Peyer's patch (tissue), 4 donors: ENCODE results near the gene SYNPO.

Experiments
- CTCF ChIP-seq, 6 experiments: fragments of 450-650 bp in 4 of 6; fragments of 200-600 bp in 2 of 6; sonication (generic) in 1 of 6; IDR thresholded peaks; one replicate each; pipeline ENCODE4 v1.5.1; 2017 to 2019; ENCODE audit warnings: antibody characterized with exemption in 6 of 6, mild to moderate bottlenecking in 3 of 6, moderate library complexity in 1 of 6
- POLR2A ChIP-seq, 2 donors: fragments of 450-650 bp; IDR thresholded peaks; one replicate each; pipeline ENCODE4 v1.5.1; 2017; ENCODE audit warnings: antibody characterized with exemption in 2 of 2, mild to moderate bottlenecking in 2 of 2, moderate library complexity in 2 of 2

DNA sequence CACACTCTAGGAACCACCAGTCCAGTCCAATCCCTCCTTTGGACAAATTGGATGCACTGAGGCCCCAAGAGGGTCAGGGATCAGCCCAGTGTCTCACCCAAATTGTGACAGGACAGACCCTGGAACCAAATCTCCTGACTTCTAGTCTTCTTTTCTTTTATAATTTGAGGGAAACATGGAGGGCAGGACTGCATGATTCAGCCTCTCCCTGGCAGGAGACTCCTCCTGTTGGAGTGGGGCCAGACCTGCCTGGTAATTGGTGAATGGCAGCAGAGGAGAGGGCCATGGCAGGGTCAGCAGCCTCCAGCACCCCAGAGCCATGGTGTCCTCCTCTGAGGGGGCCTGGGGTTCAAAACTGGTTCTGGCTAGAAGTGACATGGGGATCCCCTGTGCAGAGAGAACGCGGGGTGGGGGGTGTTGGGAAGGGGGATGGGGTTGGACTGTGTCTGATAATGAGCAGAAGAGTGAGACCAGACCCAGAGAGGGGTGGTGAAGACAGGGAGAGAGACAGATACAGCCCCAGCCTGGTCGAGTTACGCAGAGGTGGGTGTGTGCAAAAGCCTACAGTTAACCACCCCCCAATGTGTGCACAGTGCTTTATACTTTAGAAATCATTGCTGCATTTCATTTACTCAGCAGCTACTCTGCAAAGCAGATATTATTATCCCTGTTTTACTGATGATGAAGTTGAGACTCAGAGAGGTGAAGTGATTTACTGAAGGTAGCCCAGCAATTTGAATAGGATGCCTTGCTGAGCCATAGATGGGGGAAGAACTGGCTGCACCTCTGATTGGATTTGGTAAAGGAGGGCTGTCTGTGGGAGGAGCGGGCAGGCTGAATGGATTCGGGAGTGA is 3.8 kb upstream of the SYNPO start:
- TF ChIP-seq CTCF (IDR thresholded peaks at IDR 0.05), result no peak
- TF ChIP-seq POLR2A (IDR thresholded peaks at IDR 0.05), result no peak
